ENCODE results near the gene NEU3.

DNA sequence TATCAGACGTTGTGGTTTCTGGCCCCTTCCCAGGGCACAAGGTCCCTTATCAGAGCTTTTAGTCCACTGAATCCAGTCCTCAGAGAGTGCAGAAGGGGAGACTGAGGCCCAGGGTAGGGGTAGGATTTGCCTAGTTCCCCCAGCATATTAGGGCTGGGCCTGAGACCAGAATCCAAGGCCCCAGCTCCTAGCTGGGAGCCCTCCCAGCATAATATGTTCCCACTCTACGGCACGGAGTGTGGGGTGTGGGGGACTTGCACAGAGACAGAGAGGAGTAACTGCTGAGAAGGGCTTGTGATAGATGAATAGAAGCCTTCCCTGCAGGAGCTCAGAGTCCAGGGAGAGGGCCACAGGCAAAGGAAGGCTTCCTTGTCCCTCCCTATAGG, 43.8 kb downstream of the NEU3 start:
- TF ChIP-seq CTCF (IDR thresholded peaks at IDR 0.05) (no peak), EZH2 (IDR thresholded peaks at IDR 0.05; ENCODE audit: borderline replicate concordance, insufficient read depth, low read depth, low read length, poor library complexity, severe bottlenecking) (no peak)

Data from B cell (primary cell).